ENCODE data around the gene DNPH1. TPM values are rescaled to one million over a fixed set of nuclear protein-coding genes. Genes with fewer than 3 reads are reported as not detected.

DNPH1 gene
- total RNA-seq, 1 donor from 2014 or later: 80.4 TPM

DNA sequence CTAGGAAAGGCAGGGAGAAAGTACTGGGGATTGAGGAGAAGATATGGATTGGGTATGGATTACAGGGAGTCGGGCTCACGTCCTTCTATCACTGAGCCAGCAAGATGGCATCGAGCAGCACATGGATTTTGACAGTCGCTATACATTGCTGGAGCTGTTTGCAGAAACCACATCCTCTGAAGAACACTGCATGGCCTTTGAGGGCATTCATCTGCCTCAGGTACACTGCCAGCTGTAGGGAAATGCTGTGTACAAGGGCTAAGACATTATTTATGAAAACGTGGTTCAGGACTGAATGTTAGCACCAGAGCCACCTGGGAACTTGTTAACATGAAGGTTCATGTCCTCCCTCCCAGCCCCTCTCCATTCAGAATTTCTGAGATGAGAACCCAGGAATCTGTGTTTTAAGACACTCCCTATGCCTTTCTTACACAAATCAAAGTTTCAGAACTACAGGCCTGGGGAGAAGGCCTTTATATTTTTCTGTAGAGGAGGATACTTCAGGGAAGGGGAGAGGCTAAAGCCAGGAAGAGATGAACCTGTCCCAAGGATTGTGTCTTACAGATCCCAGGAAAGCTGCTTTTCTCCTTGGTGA lies 43.8 kb downstream of the DNPH1 start:
- ATAC-seq: no peak
- DNase-seq (ENCODE audit: low spot score): no peak

GRCh38 chr6:43184268-43184985 lies 44.9 kb downstream of the DNPH1 start:
- no peak for DNase-seq (ENCODE audit: low spot score)
- no peak for ATAC-seq

DNA sequence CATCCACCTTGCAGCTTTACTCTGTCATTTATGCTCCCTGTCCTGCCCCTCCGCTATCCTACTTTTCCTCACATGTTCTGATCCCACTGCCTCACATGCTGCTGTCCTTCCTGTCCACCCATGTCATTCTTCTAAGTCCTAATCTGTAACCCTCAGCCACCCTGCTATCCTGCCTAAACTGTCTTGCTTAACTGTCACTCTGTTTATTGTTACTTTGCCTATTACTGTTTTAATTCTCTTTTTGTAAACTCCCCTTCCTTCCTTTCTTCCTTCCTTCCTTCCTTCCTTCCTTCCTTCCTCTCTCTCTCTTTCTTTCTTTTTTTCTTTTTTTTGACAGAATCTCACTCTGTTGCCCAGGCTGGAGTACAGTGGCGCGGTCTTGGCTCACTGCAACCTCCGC lies 45.8 kb downstream of the DNPH1 start:
- no peak for DNase-seq (ENCODE audit: low spot score)
- no peak for ATAC-seq

GRCh38 chr6:43181942-43182860 lies 47.1 kb downstream of the DNPH1 start, which contains the start of gene CUL9:
TSS of gene CUL9 (plus strand) at chr6:43182196. CDS start at chr6:43184311, 2,115 bp downstream.
- ATAC-seq: peak; percentile 98
- peak; percentile 90 for DNase-seq (ENCODE audit: low spot score)

DNA sequence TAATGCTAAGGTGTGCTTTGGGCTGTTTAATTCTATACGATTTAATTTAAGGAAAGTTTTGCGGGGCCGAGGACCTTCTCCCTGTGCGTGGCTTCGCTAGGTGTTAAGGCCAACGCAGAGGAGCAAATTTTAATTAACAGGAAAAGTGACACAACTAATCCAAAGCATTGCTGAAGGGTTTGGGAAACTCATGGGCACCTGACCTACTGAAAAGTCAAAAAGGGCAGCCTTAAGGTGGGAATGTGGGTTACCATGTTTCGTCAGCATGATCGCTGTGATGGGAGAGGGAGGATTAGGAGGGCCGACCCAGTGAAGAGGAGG lies 47.7 kb downstream of the DNPH1 start:
- ATAC-seq (no peak), DNase-seq (ENCODE audit: low spot score) (no peak)

- DNase-seq (ENCODE audit: low spot score) (no peak), ATAC-seq (no peak)
Observed at GRCh38 chr6:43180985-43181384, 48.3 kb downstream of the DNPH1 start.

DNA sequence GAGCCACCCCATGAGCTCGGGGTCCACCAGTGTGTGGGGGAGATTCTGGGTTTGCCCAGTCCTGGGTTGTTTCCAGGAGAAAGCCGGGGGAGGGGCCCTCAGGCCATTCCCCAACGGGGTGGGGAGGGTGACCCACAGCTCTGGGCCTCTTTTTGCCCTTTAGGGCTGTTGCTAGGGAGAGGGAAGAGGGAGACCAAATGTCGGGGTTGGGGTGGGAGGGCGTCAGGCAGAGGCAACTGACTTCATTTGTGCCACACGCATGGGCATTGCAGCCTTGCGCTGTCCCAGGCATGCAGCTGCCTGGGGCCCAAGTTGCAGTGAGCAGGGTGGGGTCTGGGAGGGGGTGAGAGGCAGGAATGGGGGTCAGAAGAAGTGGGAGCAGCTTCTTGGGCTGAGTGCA lies 49.2 kb downstream of the DNPH1 start:
- no peak for DNase-seq (ENCODE audit: low spot score)
- no peak for ATAC-seq

- ATAC-seq (no peak), DNase-seq (ENCODE audit: low spot score) (no peak)
Observed at GRCh38 chr6:43178951-43179830, 50.1 kb downstream of the DNPH1 start.

DNA sequence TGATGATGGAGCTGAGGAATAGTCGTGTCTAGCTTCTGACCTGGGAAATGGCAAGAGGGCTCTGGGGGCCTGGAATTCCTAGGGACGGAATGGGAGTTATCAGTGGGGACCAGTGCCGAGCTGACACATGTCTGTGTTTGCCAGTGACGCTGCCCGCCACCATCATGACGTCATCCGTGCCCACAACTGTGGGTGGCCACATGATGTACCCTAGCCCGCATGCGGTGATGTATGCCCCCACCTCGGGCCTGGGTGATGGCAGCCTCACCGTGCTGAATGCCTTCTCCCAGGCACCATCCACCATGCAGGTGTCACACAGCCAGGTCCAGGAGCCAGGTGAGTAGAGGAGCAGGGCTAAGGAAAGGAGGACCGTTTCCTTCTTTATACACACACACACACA lies 51.1 kb downstream of the DNPH1 start:
- ATAC-seq: no peak
- no peak for DNase-seq (ENCODE audit: low spot score)

DNA sequence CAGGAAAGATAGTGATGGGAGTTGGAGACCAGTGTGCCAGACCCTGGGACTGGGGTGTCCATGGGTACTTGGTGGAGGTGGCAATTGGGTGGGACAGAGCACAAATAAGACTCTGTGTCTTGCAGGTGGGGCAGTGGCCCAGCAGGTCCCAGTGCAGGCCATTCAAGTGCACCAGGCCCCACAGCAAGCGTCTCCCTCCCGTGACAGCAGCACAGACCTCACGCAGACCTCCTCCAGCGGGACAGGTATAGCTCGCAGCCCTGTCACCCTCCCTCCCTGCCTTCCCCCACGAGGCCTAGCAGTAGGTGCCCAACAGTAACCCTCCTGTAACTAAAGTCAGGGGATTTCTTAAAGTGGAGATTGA lies 52.9 kb downstream of the DNPH1 start:
- DNase-seq (ENCODE audit: low spot score) (no peak), ATAC-seq (no peak)

- DNase-seq (ENCODE audit: low spot score) (no peak), ATAC-seq (no peak)
Observed at GRCh38 chr6:43175676-43176422, 53.4 kb downstream of the DNPH1 start.

Other genes starting within 250 kb of the DNPH1 start
- gene PPP2R5D, start 244.9 kb downstream of the DNPH1 start, total RNA-seq: 14.8 TPM
- gene MEA1, start 215.5 kb downstream of the DNPH1 start, total RNA-seq: 20.2 TPM
- 42.5 TPM for gene KLHDC3, start 215.2 kb downstream of the DNPH1 start, total RNA-seq
- gene RRP36, start 207.9 kb downstream of the DNPH1 start, total RNA-seq: 21.7 TPM
- 8.5 TPM for gene CUL7, start 175.6 kb downstream of the DNPH1 start, total RNA-seq
- gene MRPL2, start 170.0 kb downstream of the DNPH1 start, total RNA-seq: 71.8 TPM
- gene KLC4, start 169.8 kb downstream of the DNPH1 start, total RNA-seq: 141 TPM
- 1.3 TPM for gene PTK7, start 153.2 kb downstream of the DNPH1 start, total RNA-seq
- 6.7 TPM for gene SRF, start 58.2 kb downstream of the DNPH1 start, total RNA-seq
- 18.1 TPM for gene CUL9, start 47.3 kb downstream of the DNPH1 start, total RNA-seq
- gene TTBK1, start 14.0 kb upstream of the DNPH1 start, total RNA-seq: 2.0 TPM
- 269 TPM for gene SLC22A7, start 68.8 kb upstream of the DNPH1 start, total RNA-seq
- 8.4 TPM for gene CRIP3, start 79.3 kb upstream of the DNPH1 start, total RNA-seq
- gene ZNF318, start 140.2 kb upstream of the DNPH1 start, total RNA-seq: 9.4 TPM
- 11.9 TPM for gene ABCC10, start 198.1 kb upstream of the DNPH1 start, total RNA-seq
- not detected for gene DLK2, start 226.1 kb upstream of the DNPH1 start, total RNA-seq
- 14.0 TPM for gene TJAP1, start 248.1 kb upstream of the DNPH1 start, total RNA-seq